HCT116 (cell line): ENCODE measurements around the gene MNX1. TPM values are rescaled to one million over a fixed set of nuclear protein-coding genes. Genes with fewer than 3 reads are reported as not detected.

ENCODE experiments used
- ATAC-seq: fragments of 200-7000 bp; cut with Tn5 transposase; 2 replicates; pipeline ENCODE4 v1.9.1; 2020; ENCODE audit warnings: mild to moderate bottlenecking, moderate library complexity
- BruUV-seq: library from RNA; stranded (reverse); fragments of 400-500 nt; replicated peaks from 2 replicates; lab custom pipeline; 2021; lab: Mats Ljungman, UMichigan
- CTCF ChIA-PET: fragments of 300-600 bp; sonication (Branson Sonifier 250); formaldehyde crosslinking; loops from one replicate; lab custom pipeline; 2021; ENCODE audit warnings: antibody characterized with exemption; lab: Charles Lee
- POLR2A ChIA-PET: fragments of 300-600, 350-600 bp; sonication (Branson Sonifier 250); formaldehyde crosslinking; loops from one replicate; lab custom pipeline; 2021; ENCODE audit warnings: antibody characterized with exemption; lab: Charles Lee
- RAD21 ChIA-PET, 2 experiments: fragments of 300-600 bp; sonication (Branson Sonifier 250); formaldehyde crosslinking; loops; one replicate each; lab custom pipeline; 2023; ENCODE audit warnings: low total read pairs in 2 of 2; ENCODE audit not compliant: uncharacterized antibody in 2 of 2, unreplicated experiment in 2 of 2, low non-redundant PET in 1 of 2; lab: Charles Lee
- DNase-seq: peaks from one replicate; pipeline ENCODE4 v3.0.0-alpha.2; 2010; ENCODE audit warnings: low read depth, low spot score
- H2AFZ ChIP-seq: fragments of 200-600 bp; shearing (Covaris generic), sonication (generic); 2 replicates; pipeline ENCODE4 v1.6.1; 2017; ENCODE audit warnings: low read depth, mixed run types, mixed read lengths, antibody characterized with exemption, low read length; ENCODE audit not compliant: poor library complexity, severe bottlenecking
- H3K27ac ChIP-seq: 2 replicates; pipeline ENCODE4 v1.5.1; 2012; ENCODE audit warnings: low read depth, low read length
- H3K27me3 ChIP-seq: fragments of 200-600 bp; sonication (generic); 2 replicates; pipeline ENCODE4 v1.6.1; 2016; ENCODE audit warnings: mixed run types, low read length, mixed read lengths; ENCODE audit not compliant: insufficient read depth
- H3K36me3 ChIP-seq, 2 experiments: fragments of 200-500 bp in 1 of 2; fragments of 200-600 bp in 1 of 2; sonication (Bioruptor generic) in 1 of 2; sonication (generic) in 1 of 2; 2 replicates each; pipeline versions ENCODE4 v1.5.1 to v1.6.1; 2014 to 2016; ENCODE audit warnings: low read length in 2 of 2, inconsistent platforms in 1 of 2, mixed read lengths in 1 of 2, mixed run types in 1 of 2; ENCODE audit not compliant: insufficient read depth in 2 of 2, control insufficient read depth in 1 of 2
- H3K4me1 ChIP-seq, 2 experiments: fragments of 200-600 bp in 1 of 2; sonication (generic) in 1 of 2; 2 replicates each; pipeline versions ENCODE4 v1.5.1 to v1.6.1; 2012 to 2017; ENCODE audit warnings: low read length in 2 of 2, inconsistent platforms in 1 of 2, mild to moderate bottlenecking in 1 of 2, mixed read lengths in 1 of 2, mixed run types in 1 of 2, moderate library complexity in 1 of 2; ENCODE audit not compliant: insufficient read depth in 2 of 2, control insufficient read depth in 1 of 2
- H3K4me2 ChIP-seq: fragments of 200-600 bp; sonication (generic); 2 replicates; pipeline ENCODE4 v1.6.1; 2017; ENCODE audit warnings: mixed run types, low read length, mixed read lengths
- H3K4me3 ChIP-seq, 2 experiments: fragments of 200-600 bp in 1 of 2; sonication (generic) in 1 of 2; replicated peaks in 1 of 2; 2 replicates each; pipeline ENCODE4 v1.5.1; 2011 to 2016; ENCODE audit warnings: low read length in 2 of 2, control low read depth in 1 of 2, low read depth in 1 of 2, mild to moderate bottlenecking in 1 of 2, mixed read lengths in 1 of 2, mixed run types in 1 of 2
- H3K79me2 ChIP-seq: fragments of 200-600 bp; sonication (generic); 2 replicates; pipeline ENCODE4 v1.6.1; 2017; ENCODE audit warnings: mild to moderate bottlenecking, mixed run types, low read length, moderate library complexity, mixed read lengths; ENCODE audit not compliant: insufficient read depth
- H3K9ac ChIP-seq: fragments of 200-600 bp; sonication (generic); 2 replicates; pipeline ENCODE4 v1.6.1; 2016; ENCODE audit warnings: low read length, mixed read lengths
- H3K9me2 ChIP-seq: fragments of 200-600 bp; sonication (generic), shearing (Covaris generic); 2 replicates; pipeline ENCODE4 v1.6.1; 2017; ENCODE audit warnings: mixed run types, mild to moderate bottlenecking, moderate library complexity; ENCODE audit not compliant: insufficient read depth
- H3K9me3 ChIP-seq, 2 experiments: fragments of 200-500 bp in 1 of 2; fragments of 200-600 bp in 1 of 2; sonication (Bioruptor generic) in 1 of 2; sonication (generic) in 1 of 2; 2 replicates each; pipeline ENCODE4 v1.6.1; 2014 to 2017; ENCODE audit warnings: low read length in 2 of 2, mixed read lengths in 2 of 2, inconsistent platforms in 1 of 2, low read depth in 1 of 2, mild to moderate bottlenecking in 1 of 2, mixed run types in 1 of 2, moderate library complexity in 1 of 2; ENCODE audit not compliant: control insufficient read depth in 1 of 2, insufficient read depth in 1 of 2
- H4K20me1 ChIP-seq: fragments of 200-600 bp; sonication (generic), shearing (Covaris generic); 2 replicates; pipeline ENCODE4 v1.6.1; 2017; ENCODE audit warnings: mixed run types, mild to moderate bottlenecking, moderate library complexity; ENCODE audit not compliant: insufficient read depth
- CEBPB ChIP-seq: IDR thresholded peaks from 2 replicates; pipeline ENCODE4 v1.6.1; 2012; ENCODE audit warnings: low read depth
- CTCF ChIP-seq, 3 experiments: fragments of 200-600 bp in 1 of 3; sonication (generic) in 1 of 3; IDR thresholded peaks in 2 of 3; conservative IDR thresholded peaks in 1 of 3; 2 replicates each; pipeline ENCODE4 v1.5.1; 2012 to 2017; ENCODE audit warnings: low read depth in 2 of 3, low read length in 2 of 3, antibody characterized with exemption in 1 of 3, borderline replicate concordance in 1 of 3, control low read depth in 1 of 3, mild to moderate bottlenecking in 1 of 3, mixed read lengths in 1 of 3, mixed run types in 1 of 3, moderate library complexity in 1 of 3; ENCODE audit not compliant: insufficient read depth in 1 of 3
- EGR1 ChIP-seq: IDR thresholded peaks from 2 replicates; pipeline ENCODE4 v1.6.1; 2012; ENCODE audit warnings: low read depth
- ELF1 ChIP-seq: IDR thresholded peaks from 2 replicates; pipeline ENCODE4 v1.6.1; 2012; ENCODE audit warnings: low read depth, borderline replicate concordance
- EZH2 ChIP-seq: fragments of 200-600 bp; sonication (generic); IDR thresholded peaks from 2 replicates; pipeline ENCODE4 v1.6.1; 2017; ENCODE audit warnings: antibody characterized with exemption, mixed run types
- FOSL1 ChIP-seq: IDR thresholded peaks from 2 replicates; pipeline ENCODE4 v1.6.1; 2012; ENCODE audit warnings: low read depth
- MAX ChIP-seq: IDR thresholded peaks from 2 replicates; pipeline ENCODE4 v1.6.1; 2012
- POLR2AphosphoS5 ChIP-seq: IDR thresholded peaks from 2 replicates; pipeline ENCODE4 v1.6.1; 2011; ENCODE audit warnings: mild to moderate bottlenecking, low read depth, low read length, moderate library complexity
- REST ChIP-seq: IDR thresholded peaks from 2 replicates; pipeline ENCODE4 v1.6.1; 2012; ENCODE audit warnings: low read depth
- SIN3A ChIP-seq: IDR thresholded peaks from 2 replicates; pipeline ENCODE4 v1.6.1; 2012; ENCODE audit warnings: low read depth
- SP1 ChIP-seq: IDR thresholded peaks from 2 replicates; pipeline ENCODE4 v1.6.1; 2012; ENCODE audit warnings: low read depth
- YY1 ChIP-seq: IDR thresholded peaks from 2 replicates; pipeline ENCODE4 v1.6.1; 2011; ENCODE audit warnings: low read length, low read depth, moderate library complexity, mild to moderate bottlenecking; ENCODE audit not compliant: insufficient replicate concordance; ENCODE audit errors: extremely low read depth
- intact Hi-C: fragments of 100-400 bp; cut with micrococcal nuclease; formaldehyde crosslinking; loops from 2 replicates; pipeline ENCODE4 v1.10.0; 2022
- total RNA-seq: library from RNA; stranded (reverse); gene quantifications from one replicate; pipeline ENCODE4 v1.2.1, GENCODE V29; 2021; ENCODE audit not compliant: unreplicated experiment

Gene MNX1
- total RNA-seq, 1 experiment from 2014 or later, result 7.7 TPM

GRCh38 chr7:156963472-156963871, 47.0 kb downstream of the MNX1 start:
- no peaks in the 10 kb centered on the region for H4K20me1 ChIP-seq
- BruUV-seq, result no TSS peak
- intact Hi-C loops, result no loop called here
- H3K9me2 ChIP-seq, result no peaks in the 10 kb centered on the region
- H3K4me2 ChIP-seq, result no peak overlapping the region
- H2AFZ ChIP-seq, result no peak overlapping the region
- H3K9ac ChIP-seq, result no peak overlapping the region
- H3K27me3 ChIP-seq, result no peaks in the 10 kb centered on the region
- ChIA-PET CTCF (no interaction called here), RAD21 (no interaction called here), POLR2A (no interaction called here)
- H3K9me3 ChIP-seq, result no peaks in the 10 kb centered on the region
- H3K79me2 ChIP-seq, result peaks cover 51% of the 10 kb centered on the region
- no peak for ATAC-seq
- no peaks in the 10 kb centered on the region for H3K4me1 ChIP-seq
- DNase-seq, result no peak
- TF ChIP-seq POLR2AphosphoS5, result no peak
- no peak for TF ChIP-seq YY1
- no peak for TF ChIP-seq EZH2
- TF ChIP-seq SIN3A, result no peak
- no peak for TF ChIP-seq FOSL1
- H3K36me3 ChIP-seq, result peaks cover 71 to 75% of the 10 kb centered on the region in 2 experiments; a peak in 3 of 4 replicates
- H3K27ac ChIP-seq, result no peak overlapping the region
- no peak overlapping the region for H3K4me3 ChIP-seq

GRCh38 chr7:156962897-156963296, 47.6 kb downstream of the MNX1 start:
- intact Hi-C loops, result no loop called here
- no peaks in the 10 kb centered on the region for H4K20me1 ChIP-seq
- H3K79me2 ChIP-seq, result peaks cover 56% of the 10 kb centered on the region
- H3K27ac ChIP-seq, result no peak overlapping the region
- no peaks in the 10 kb centered on the region for H3K9me3 ChIP-seq
- H2AFZ ChIP-seq, result no peak overlapping the region
- POLR2A ChIA-PET, result no interaction called here
- ATAC-seq (no peak), DNase-seq (no peak)
- no peak for TF ChIP-seq MAX
- no peak for TF ChIP-seq CTCF (IDR thresholded peaks at IDR 0.05 in 2 of 3, conservative IDR thresholded peaks at IDR 0.05 in 1 of 3; ENCODE audit: borderline replicate concordance in 1 of 3, insufficient read depth in 1 of 3, low read depth in 2 of 3, low read length in 2 of 3)
- no peak for TF ChIP-seq EGR1
- no peak for TF ChIP-seq CEBPB
- TF ChIP-seq REST, result no peak
- TF ChIP-seq EZH2, result no peak
- no peak for TF ChIP-seq YY1
- no peak for TF ChIP-seq SP1
- no peak for TF ChIP-seq ELF1
- H3K4me3 ChIP-seq, result no peak overlapping the region
- H3K27me3 ChIP-seq, result no peaks in the 10 kb centered on the region
- peaks cover 73 to 78% of the 10 kb centered on the region in 2 experiments; a peak in 3 of 4 replicates for H3K36me3 ChIP-seq
- BruUV-seq, result no TSS peak
- CTCF ChIA-PET, result no interaction called here
- RAD21 ChIA-PET, result no interaction called here
- H3K9ac ChIP-seq, result no peak overlapping the region
- no peak overlapping the region for H3K4me2 ChIP-seq
- no peaks in the 10 kb centered on the region for H3K4me1 ChIP-seq
- no peaks in the 10 kb centered on the region for H3K9me2 ChIP-seq
